ENCODE results near the gene APP. TPM values are rescaled to one million over a fixed set of nuclear protein-coding genes. Genes with fewer than 3 reads are reported as not detected.
A peak's percentile ranks its signal among the peaks of the same experiment; 100 is the strongest.

The APP gene
- total RNA-seq, 4 donors from 2014 or later: 234 to 376 (median 343) TPM

DNA sequence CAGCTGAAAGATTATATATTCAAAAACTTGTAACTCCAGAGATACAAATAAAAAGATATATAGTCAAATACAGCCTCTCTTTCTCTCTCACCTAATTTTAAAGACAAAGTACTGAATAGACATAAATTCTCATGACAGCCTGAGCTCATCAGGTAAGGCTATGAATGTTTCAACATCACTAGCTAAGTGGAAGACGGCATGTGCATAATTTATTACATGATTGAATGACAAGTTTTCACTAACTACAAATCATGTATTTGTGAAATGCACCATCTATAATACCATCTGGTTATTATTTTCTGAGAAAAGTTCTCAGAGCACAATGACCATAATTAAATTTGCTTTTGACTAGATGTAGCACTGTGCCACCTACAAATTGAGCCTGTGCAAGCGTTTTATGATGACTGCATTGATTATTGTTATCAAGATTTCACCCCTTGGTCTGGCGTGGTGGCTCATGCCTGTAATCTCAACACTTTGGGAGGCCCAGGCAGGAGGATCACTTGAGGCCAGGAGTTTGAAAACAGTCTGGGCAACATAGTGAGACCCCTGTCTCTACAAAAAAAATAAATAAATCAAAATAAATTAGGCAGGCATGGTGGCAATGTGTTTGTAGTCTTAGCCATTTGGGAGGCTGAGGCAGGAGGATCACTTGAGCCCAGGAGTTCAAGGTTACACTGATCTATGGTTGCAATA is 128.2 kb downstream of the APP start:
- no peaks in the 10 kb centered on the region for H3K27me3 ChIP-seq
- no peak overlapping the region for H3K4me3 ChIP-seq
- WGBS: 67% methylated on average over 3 of the region's 3 CpGs
- peaks cover 18% of the 10 kb centered on the region for H3K4me1 ChIP-seq
- TF ChIP-seq EP300 (IDR thresholded peaks at IDR 0.05) (no peak), POLR2A (IDR thresholded peaks at IDR 0.05) (no peak), POLR2AphosphoS5 (IDR thresholded peaks at IDR 0.05) (no peak)
- TF ChIP-seq, protein P1, sequence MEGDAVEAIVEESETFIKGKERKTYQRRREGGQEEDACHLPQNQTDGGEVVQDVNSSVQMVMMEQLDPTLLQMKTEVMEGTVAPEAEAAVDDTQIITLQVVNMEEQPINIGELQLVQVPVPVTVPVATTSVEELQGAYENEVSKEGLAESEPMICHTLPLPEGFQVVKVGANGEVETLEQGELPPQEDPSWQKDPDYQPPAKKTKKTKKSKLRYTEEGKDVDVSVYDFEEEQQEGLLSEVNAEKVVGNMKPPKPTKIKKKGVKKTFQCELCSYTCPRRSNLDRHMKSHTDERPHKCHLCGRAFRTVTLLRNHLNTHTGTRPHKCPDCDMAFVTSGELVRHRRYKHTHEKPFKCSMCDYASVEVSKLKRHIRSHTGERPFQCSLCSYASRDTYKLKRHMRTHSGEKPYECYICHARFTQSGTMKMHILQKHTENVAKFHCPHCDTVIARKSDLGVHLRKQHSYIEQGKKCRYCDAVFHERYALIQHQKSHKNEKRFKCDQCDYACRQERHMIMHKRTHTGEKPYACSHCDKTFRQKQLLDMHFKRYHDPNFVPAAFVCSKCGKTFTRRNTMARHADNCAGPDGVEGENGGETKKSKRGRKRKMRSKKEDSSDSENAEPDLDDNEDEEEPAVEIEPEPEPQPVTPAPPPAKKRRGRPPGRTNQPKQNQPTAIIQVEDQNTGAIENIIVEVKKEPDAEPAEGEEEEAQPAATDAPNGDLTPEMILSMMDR (IDR thresholded peaks at IDR 0.05): no peak
- no peak for DNase-seq (ENCODE audit: low spot score in 2 of 2)
- H3K27ac ChIP-seq: no peak overlapping the region
- peaks cover 15% of the 10 kb centered on the region for H3K36me3 ChIP-seq
- no peaks in the 10 kb centered on the region for H3K9me3 ChIP-seq

DNA sequence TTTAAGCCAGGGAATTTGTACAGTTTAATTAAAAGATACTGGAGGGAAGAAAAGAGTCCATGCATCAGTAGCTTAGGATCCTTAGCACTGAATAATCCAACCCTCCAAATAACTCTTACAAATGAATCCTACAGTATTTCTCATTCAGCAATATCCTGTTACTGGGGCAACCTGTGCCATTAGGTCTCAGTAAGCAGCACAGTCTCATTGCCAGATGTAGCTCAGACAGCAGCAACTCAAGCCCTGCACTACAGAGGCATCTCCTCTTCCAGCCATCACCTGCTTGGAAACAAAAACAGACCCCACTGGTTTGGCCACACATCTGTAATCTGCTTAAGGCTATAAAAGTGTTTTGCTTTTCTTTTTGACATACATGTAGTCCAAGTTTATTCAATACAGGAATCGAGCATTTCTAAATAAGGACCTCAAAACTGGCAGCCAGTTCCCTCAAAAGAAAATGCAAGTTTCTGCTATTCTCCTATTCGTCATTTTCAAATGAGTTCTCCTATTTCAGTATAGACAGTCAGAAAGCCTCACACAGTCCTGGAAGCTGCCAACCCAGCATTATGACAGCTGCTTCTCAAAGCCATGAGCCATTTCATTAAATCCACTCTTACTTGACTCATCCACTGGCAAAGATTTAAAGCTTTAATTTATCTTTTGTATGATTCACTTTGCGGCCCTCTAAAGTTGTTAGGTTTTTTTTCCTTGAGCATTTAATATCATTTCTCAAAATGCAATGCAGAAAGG is 129.0 kb downstream of the APP start:
- H3K27ac ChIP-seq: peak overlapping the region; percentile 10
- no peak overlapping the region for H3K4me3 ChIP-seq
- WGBS: 20% methylated on average over 3 of the region's 3 CpGs
- H3K27me3 ChIP-seq: no peaks in the 10 kb centered on the region
- peaks cover 15% of the 10 kb centered on the region for H3K36me3 ChIP-seq
- no peaks in the 10 kb centered on the region for H3K9me3 ChIP-seq
- no peak for DNase-seq (ENCODE audit: low spot score in 2 of 2)
- no peak for TF ChIP-seq POLR2AphosphoS5 (IDR thresholded peaks at IDR 0.05)
- TF ChIP-seq, protein P1 (IDR thresholded peaks at IDR 0.05): no peak
- H3K4me1 ChIP-seq: peaks cover 17% of the 10 kb centered on the region

DNA sequence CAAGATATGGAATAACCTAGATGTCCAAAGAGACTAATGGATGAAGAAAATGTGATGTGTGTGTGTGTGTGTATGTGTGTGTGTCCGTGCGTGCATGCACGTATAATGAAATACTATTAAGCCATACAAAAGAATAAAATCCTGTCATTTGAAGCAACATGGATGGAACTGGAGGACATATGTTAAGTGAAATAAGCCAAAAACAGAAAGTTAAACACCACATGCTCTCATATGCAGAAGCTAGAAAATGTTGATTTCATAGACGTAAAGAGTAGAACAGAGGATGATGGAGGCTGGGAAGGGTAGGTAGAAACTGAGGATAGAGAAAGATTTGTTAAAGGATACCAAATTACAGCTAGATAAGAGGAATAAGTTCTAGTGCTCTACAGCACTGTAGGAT is 133.7 kb downstream of the APP start:
- Histone ChIP-seq H3K36me3 (peaks cover 6% of the 10 kb centered on the region), H3K4me1 (peaks cover 12% of the 10 kb centered on the region), H3K27ac (no peak overlapping the region), H3K9me3 (no peaks in the 10 kb centered on the region), H3K27me3 (no peaks in the 10 kb centered on the region), H3K4me3 (no peak overlapping the region)
- TF ChIP-seq POLR2A (IDR thresholded peaks at IDR 0.05) (no peak), POLR2AphosphoS5 (IDR thresholded peaks at IDR 0.05) (no peak), EP300 (IDR thresholded peaks at IDR 0.05) (no peak)
- TF ChIP-seq, protein P1 (IDR thresholded peaks at IDR 0.05): no peak
- WGBS: 98% methylated on average over 4 of the region's 4 CpGs
- no peak for DNase-seq (ENCODE audit: low spot score in 2 of 2)

DNA sequence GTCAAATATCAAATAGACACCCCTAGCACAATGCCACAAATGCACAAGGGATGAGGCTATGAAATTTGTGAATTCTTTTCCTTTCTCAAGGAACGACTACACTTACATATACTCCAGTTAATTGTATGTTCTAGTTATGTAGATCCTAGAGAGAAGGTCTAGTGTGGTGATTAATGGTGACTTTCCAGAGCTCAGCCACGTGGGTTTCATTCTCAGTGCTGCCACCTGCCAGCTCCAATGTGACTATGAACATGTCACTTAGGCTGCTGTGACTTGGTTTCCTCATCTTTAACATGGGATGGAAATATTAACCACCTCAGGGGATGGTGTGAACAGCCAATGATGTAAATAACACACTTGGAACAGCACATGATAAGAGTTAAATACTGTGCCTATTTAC is 138.3 kb downstream of the APP start:
- no peak for DNase-seq (ENCODE audit: low spot score in 2 of 2)
- TF ChIP-seq EP300 (IDR thresholded peaks at IDR 0.05) (no peak), POLR2A (IDR thresholded peaks at IDR 0.05) (no peak), POLR2AphosphoS5 (IDR thresholded peaks at IDR 0.05) (no peak)
- Histone ChIP-seq H3K27me3 (no peaks in the 10 kb centered on the region), H3K4me1 (no peaks in the 10 kb centered on the region), H3K27ac (no peak overlapping the region), H3K36me3 (peaks cover 9% of the 10 kb centered on the region), H3K4me3 (no peak overlapping the region), H3K9me3 (no peaks in the 10 kb centered on the region)
- whole genome bisulfite sequencing: 76% methylated on average over 2 of the region's 2 CpGs

DNA sequence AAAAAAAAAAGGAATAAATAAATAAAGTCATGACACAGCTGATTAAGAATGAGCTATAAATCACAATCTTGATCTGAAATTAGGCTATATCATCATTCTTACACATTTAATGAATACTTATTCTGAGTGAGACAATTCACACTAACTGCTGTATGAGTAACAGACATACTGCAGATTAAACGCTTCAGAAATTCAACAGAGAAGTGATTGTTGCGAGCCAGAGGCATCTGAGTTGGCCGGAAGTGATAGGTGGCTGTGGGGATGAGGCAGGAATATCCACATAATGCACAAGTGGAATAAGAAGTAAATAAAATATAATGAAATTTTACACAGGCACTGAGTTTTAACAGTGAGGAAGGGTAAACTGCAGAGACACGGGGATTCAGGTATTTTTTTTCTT is 142.4 kb downstream of the APP start:
- Histone ChIP-seq H3K4me3 (no peak overlapping the region), H3K36me3 (peaks cover 6% of the 10 kb centered on the region), H3K27me3 (no peaks in the 10 kb centered on the region), H3K4me1 (no peaks in the 10 kb centered on the region), H3K9me3 (no peaks in the 10 kb centered on the region), H3K27ac (no peak overlapping the region)
- TF ChIP-seq POLR2AphosphoS5 (IDR thresholded peaks at IDR 0.05) (no peak), EP300 (IDR thresholded peaks at IDR 0.05) (no peak), POLR2A (IDR thresholded peaks at IDR 0.05) (no peak)
- TF ChIP-seq, protein P1 (IDR thresholded peaks at IDR 0.05): no peak
- DNase-seq (ENCODE audit: low spot score in 2 of 2): no peak
- 89% methylated on average over 4 of the region's 4 CpGs for WGBS
